Activated CD8-positive, alpha-beta T cell treated with anti-CD3 and anti-CD28 coated beads for 36 hours (primary cell): Measurements from ENCODE around the gene TFF3. TPM values are rescaled to one million over a fixed set of nuclear protein-coding genes. Genes with fewer than 3 reads are reported as not detected.

ENCODE experiments used
- ATAC-seq: fragments of 200-7000 bp; cut with Tn5 transposase; one replicate; pipeline ENCODE4 v1.10.0; 2021; ENCODE audit warnings: mild to moderate bottlenecking, moderate library complexity
- CTCF ChIA-PET: fragments of 350-600 bp; sonication (Branson Sonifier 250); formaldehyde crosslinking; loops from one replicate; lab custom pipeline; 2021; ENCODE audit warnings: antibody characterized with exemption; lab: Charles Lee
- POLR2A ChIA-PET: fragments of 350-600 bp; sonication (Branson Sonifier 250); formaldehyde crosslinking; loops from one replicate; lab custom pipeline; 2021; ENCODE audit warnings: antibody characterized with exemption; lab: Charles Lee
- DNase-seq: peaks from one replicate; pipeline ENCODE4 v3.0.0-alpha.2; 2020
- H3K27ac Mint-ChIP-seq: one replicate; pipeline ENCODE4 v1.8.0; 2021; ENCODE audit warnings: mild to moderate bottlenecking, mixed read lengths
- H3K27me3 Mint-ChIP-seq: one replicate; pipeline ENCODE4 v1.8.0; 2021; ENCODE audit warnings: mixed read lengths
- H3K36me3 Mint-ChIP-seq: one replicate; pipeline ENCODE4 v1.8.0; 2021; ENCODE audit warnings: low read depth, mixed read lengths
- H3K4me1 Mint-ChIP-seq: one replicate; pipeline ENCODE4 v1.8.0; 2021; ENCODE audit warnings: low read depth, mixed read lengths
- H3K4me3 Mint-ChIP-seq: one replicate; pipeline ENCODE4 v1.8.0; 2021; ENCODE audit warnings: mild to moderate bottlenecking, moderate library complexity, mixed read lengths
- H3K9me3 Mint-ChIP-seq: one replicate; pipeline ENCODE4 v1.8.0; 2021; ENCODE audit warnings: mixed read lengths
- CTCF ChIP-seq: fragments of 200-600 bp; IDR thresholded peaks from one replicate; pipeline ENCODE4 v1.8.0; 2022; ENCODE audit warnings: antibody characterized with exemption, mild to moderate bottlenecking
- intact Hi-C: fragments of 100-400 bp; cut with micrococcal nuclease; formaldehyde crosslinking; loops from one replicate; pipeline ENCODE4 v1.10.0; 2022
- total RNA-seq, 2 experiments: library from RNA; stranded (reverse); gene quantifications; one replicate each; pipeline ENCODE4 v1.2.3, GENCODE V29; 2021

The TFF3 gene
- total RNA-seq, 2 experiments from 2014 or later: not detected

GRCh38 chr21:42303443-42303842 is 11.8 kb downstream of the TFF3 start:
- POLR2A ChIA-PET: no interaction called here
- intact Hi-C loops: no loop called here

GRCh38 chr21:42302794-42303193 is 12.4 kb downstream of the TFF3 start:
- ATAC-seq (no peak), DNase-seq (no peak)
- H3K9me3 Mint-ChIP-seq: no peaks in the 10 kb centered on the region
- TF ChIP-seq CTCF: no peak
- H3K27me3 Mint-ChIP-seq: no peaks in the 10 kb centered on the region
- H3K4me1 Mint-ChIP-seq: peaks cover 16% of the 10 kb centered on the region
- intact Hi-C loops: no loop called here
- H3K4me3 Mint-ChIP-seq: no peak overlapping the region
- POLR2A ChIA-PET: interaction anchor here (0.9 kb wide), 1 partner anchor 11 kb away, joined by 3 read pairs; no protein-coding TSS in a partner anchor
- CTCF ChIA-PET: interaction anchor here (1.2 to 5.4 kb wide), 2 partner anchors 7 to 158 kb away, joined by 5 to 34 read pairs; no protein-coding TSS in a partner anchor
- no peak overlapping the region for H3K27ac Mint-ChIP-seq
- H3K36me3 Mint-ChIP-seq: no peaks in the 10 kb centered on the region

More at GRCh38 chr21:42303443-42303842, 11.8 kb downstream of the TFF3 start:
- no peak for DNase-seq
- CTCF ChIA-PET: interaction anchor here (1.2 kb wide), 1 partner anchor 158 kb away, joined by 5 read pairs; no protein-coding TSS in a partner anchor
- no peak for ATAC-seq
- Mint-ChIP-seq H3K27me3 (no peaks in the 10 kb centered on the region), H3K4me1 (peaks cover 16% of the 10 kb centered on the region), H3K27ac (no peak overlapping the region), H3K9me3 (no peaks in the 10 kb centered on the region), H3K36me3 (no peaks in the 10 kb centered on the region), H3K4me3 (no peak overlapping the region)
- TF ChIP-seq CTCF: no peak

- ChIA-PET CTCF (interaction anchor here (1.7 to 5.4 kb wide), 2 partner anchors 8 to 43 kb away, joined by 5 to 34 read pairs; no protein-coding TSS in a partner anchor), POLR2A (interaction anchor here (0.9 kb wide), 1 partner anchor 12 kb away, joined by 3 read pairs; no protein-coding TSS in a partner anchor)
- H3K9me3 Mint-ChIP-seq: no peaks in the 10 kb centered on the region
- DNase-seq (no peak), ATAC-seq (no peak)
- H3K4me1 Mint-ChIP-seq: peaks cover 16% of the 10 kb centered on the region
- H3K27ac Mint-ChIP-seq: no peak overlapping the region
- no peaks in the 10 kb centered on the region for H3K27me3 Mint-ChIP-seq
- TF ChIP-seq CTCF: no peak
- no peak overlapping the region for H3K4me3 Mint-ChIP-seq
- H3K36me3 Mint-ChIP-seq: no peaks in the 10 kb centered on the region
- intact Hi-C loops: no loop called here
Measured at GRCh38 chr21:42302076-42302650, 13.0 kb downstream of the TFF3 start.

- peaks cover 14% of the 10 kb centered on the region for H3K4me1 Mint-ChIP-seq
- DNase-seq (no peak), ATAC-seq (no peak)
- ChIA-PET CTCF (interaction anchor here (1.7 to 5.4 kb wide), 2 partner anchors 8 to 43 kb away, joined by 5 to 34 read pairs; no protein-coding TSS in a partner anchor), POLR2A (interaction anchor here (0.9 kb wide), 1 partner anchor 12 kb away, joined by 3 read pairs; no protein-coding TSS in a partner anchor)
- no peak overlapping the region for H3K27ac Mint-ChIP-seq
- intact Hi-C loops: no loop called here
- no peak overlapping the region for H3K4me3 Mint-ChIP-seq
- H3K9me3 Mint-ChIP-seq: no peaks in the 10 kb centered on the region
- no peaks in the 10 kb centered on the region for H3K36me3 Mint-ChIP-seq
- TF ChIP-seq CTCF: no peak
- H3K27me3 Mint-ChIP-seq: no peaks in the 10 kb centered on the region
Measured at GRCh38 chr21:42301371-42302075, 13.7 kb downstream of the TFF3 start.

- no peak for TF ChIP-seq CTCF
- ChIA-PET POLR2A (no interaction called here), CTCF (interaction anchor here (1.7 to 5.4 kb wide), 2 partner anchors 9 to 42 kb away, joined by 5 to 34 read pairs; no protein-coding TSS in a partner anchor)
- peaks cover 14% of the 10 kb centered on the region for H3K4me1 Mint-ChIP-seq
- DNase-seq (no peak), ATAC-seq (no peak)
- no peaks in the 10 kb centered on the region for H3K36me3 Mint-ChIP-seq
- no peak overlapping the region for H3K27ac Mint-ChIP-seq
- intact Hi-C loops: no loop called here
- no peaks in the 10 kb centered on the region for H3K27me3 Mint-ChIP-seq
- H3K4me3 Mint-ChIP-seq: no peak overlapping the region
- H3K9me3 Mint-ChIP-seq: no peaks in the 10 kb centered on the region
Measured at GRCh38 chr21:42300956-42301355, 14.3 kb downstream of the TFF3 start.
